Smooth muscle cell of trachea (primary cell): Measurements from ENCODE around the gene ASNSD1. TPM values are rescaled to one million over a fixed set of nuclear protein-coding genes. Genes with fewer than 3 reads are reported as not detected.

Source experiments
- total RNA-seq: library from RNA; depleted of rRNA; stranded (reverse); fragments of >200 nt; gene quantifications from 2 replicates; pipeline ENCODE4 v1.2.1, GENCODE V29; 2014

The ASNSD1 gene
- total RNA-seq: 51.8 and 82.2 TPM in 2 replicates

GRCh38 chr2:189661148-189661956 lies at the start of gene ASNSD1:
ASNSD1 (plus strand) TSS chr2:189661459; CDS start chr2:189666133, 4,674 bp downstream.

GRCh38 chr2:189674374-189675112 lies 13.3 kb downstream of the ASNSD1 start, which contains the start of gene ANKAR:
ANKAR (plus strand) TSS chr2:189674670; CDS start chr2:189676491, 1,821 bp downstream.

Other genes with a start within 250 kb of the ASNSD1 start
- 39.4 and 51.1 TPM in 2 replicates for gene WDR75, start 220.0 kb upstream of the ASNSD1 start, total RNA-seq
- gene SLC40A1, start 80.7 kb upstream of the ASNSD1 start, total RNA-seq: 15.4 and 73.1 TPM in 2 replicates
- 6.1 and 8.1 TPM in 2 replicates for gene ANKAR, start 13.2 kb downstream of the ASNSD1 start, total RNA-seq
- gene OSGEPL1, start 101.3 kb downstream of the ASNSD1 start, total RNA-seq: 5.3 and 12.8 TPM in 2 replicates
- 63.0 and 66.3 TPM in 2 replicates for gene ORMDL1, start 122.9 kb downstream of the ASNSD1 start, total RNA-seq
- gene PMS1, start 123.0 kb downstream of the ASNSD1 start, total RNA-seq: 25.2 and 37.1 TPM in 2 replicates